Gastroesophageal sphincter (tissue), 3 donors: ENCODE results near the gene HCN3.
A peak's percentile ranks its signal among the peaks of the same experiment; 100 is the strongest.

Experiments
- EP300 ChIP-seq: sonication (generic); formaldehyde crosslinking; IDR thresholded peaks from one replicate; pipeline ENCODE4 v1.6.1; 2017; ENCODE audit warnings: antibody characterized with exemption, mild to moderate bottlenecking
- POLR2A ChIP-seq, 2 donors: fragments of 450-650 bp; IDR thresholded peaks; one replicate each; pipeline ENCODE4 v1.6.1; 2017; ENCODE audit warnings: antibody characterized with exemption in 2 of 2, mild to moderate bottlenecking in 2 of 2, moderate library complexity in 1 of 2
- POLR2AphosphoS5 ChIP-seq: sonication (generic); formaldehyde crosslinking; IDR thresholded peaks from one replicate; pipeline ENCODE4 v1.6.1; 2017; ENCODE audit warnings: antibody characterized with exemption
- TF ChIP-seq, protein P1 (sequence below), 4 experiments: fragments of 200-600 bp in 2 of 4; fragments of 450-650 bp in 2 of 4; sonication (generic) in 1 of 4; IDR thresholded peaks; one replicate each; pipeline ENCODE4 v1.5.1; 2017 to 2019; ENCODE audit warnings: antibody characterized with exemption in 4 of 4, mild to moderate bottlenecking in 2 of 4, moderate library complexity in 2 of 4

DNA sequence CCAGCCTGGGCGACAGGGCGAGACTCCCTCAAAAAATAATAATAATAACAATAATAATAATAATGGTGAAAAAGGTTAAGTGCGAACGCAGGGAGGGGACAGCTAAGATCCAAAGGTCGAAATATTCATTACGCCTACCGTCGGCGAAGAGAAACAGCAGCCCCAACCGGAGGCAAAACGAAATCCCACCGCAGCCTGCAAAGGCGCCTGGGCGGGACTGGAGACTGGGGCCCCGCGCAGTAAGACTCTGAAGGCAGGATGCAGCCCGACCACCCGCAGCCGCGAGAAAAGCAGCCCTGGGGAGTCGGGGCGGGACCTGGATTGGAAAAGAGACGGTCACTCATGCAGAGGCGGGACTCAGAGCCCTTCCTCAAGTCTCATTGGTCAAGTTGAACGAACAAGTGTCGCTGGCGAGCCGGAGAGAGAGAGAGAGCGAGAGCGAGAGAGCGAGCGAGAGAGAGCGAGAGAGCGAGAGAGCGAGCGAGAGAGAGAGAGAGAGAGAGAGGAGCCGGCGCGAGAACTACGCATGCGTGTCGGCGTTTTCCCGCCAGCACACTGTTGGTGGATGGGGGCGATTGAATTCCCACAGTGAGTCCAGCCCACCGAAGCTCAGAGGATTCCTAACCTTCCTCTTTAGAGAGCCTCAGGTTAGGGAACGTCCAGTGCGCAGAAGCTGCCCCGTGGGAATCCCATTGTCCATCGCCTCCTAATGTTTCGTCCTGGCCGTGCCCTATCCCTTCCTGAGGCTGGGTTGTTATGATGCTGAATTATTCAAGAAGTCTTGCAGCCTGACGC, 32.7 kb upstream of the HCN3 start:
- TF ChIP-seq POLR2AphosphoS5 = peak; percentile 94
- TF ChIP-seq, protein P1, sequence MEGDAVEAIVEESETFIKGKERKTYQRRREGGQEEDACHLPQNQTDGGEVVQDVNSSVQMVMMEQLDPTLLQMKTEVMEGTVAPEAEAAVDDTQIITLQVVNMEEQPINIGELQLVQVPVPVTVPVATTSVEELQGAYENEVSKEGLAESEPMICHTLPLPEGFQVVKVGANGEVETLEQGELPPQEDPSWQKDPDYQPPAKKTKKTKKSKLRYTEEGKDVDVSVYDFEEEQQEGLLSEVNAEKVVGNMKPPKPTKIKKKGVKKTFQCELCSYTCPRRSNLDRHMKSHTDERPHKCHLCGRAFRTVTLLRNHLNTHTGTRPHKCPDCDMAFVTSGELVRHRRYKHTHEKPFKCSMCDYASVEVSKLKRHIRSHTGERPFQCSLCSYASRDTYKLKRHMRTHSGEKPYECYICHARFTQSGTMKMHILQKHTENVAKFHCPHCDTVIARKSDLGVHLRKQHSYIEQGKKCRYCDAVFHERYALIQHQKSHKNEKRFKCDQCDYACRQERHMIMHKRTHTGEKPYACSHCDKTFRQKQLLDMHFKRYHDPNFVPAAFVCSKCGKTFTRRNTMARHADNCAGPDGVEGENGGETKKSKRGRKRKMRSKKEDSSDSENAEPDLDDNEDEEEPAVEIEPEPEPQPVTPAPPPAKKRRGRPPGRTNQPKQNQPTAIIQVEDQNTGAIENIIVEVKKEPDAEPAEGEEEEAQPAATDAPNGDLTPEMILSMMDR (IDR thresholded peaks at IDR 0.05) = peak in 3 of 4 experiments; percentile 29 to 94 (median 73)
- peak; percentile 71 to 92 for TF ChIP-seq POLR2A (IDR thresholded peaks at IDR 0.05)
- no peak for TF ChIP-seq EP300
